ES-I3 (cell line): ENCODE results near the gene CCDC116.

Experiments
- H3K36me3 ChIP-seq: 2 replicates; pipeline ENCODE4 v1.6.1; 2013; ENCODE audit warnings: mild to moderate bottlenecking, low read length, control low read depth, moderate library complexity; ENCODE audit not compliant: insufficient read depth
- H3K4me1 ChIP-seq: 2 replicates; pipeline ENCODE4 v1.6.1; 2013; ENCODE audit warnings: mild to moderate bottlenecking, control low read depth, low read length; ENCODE audit not compliant: insufficient read depth
- H3K9ac ChIP-seq: 2 replicates; pipeline ENCODE4 v1.6.1; 2013; ENCODE audit warnings: low read depth, mild to moderate bottlenecking, low read length, moderate library complexity
- H3K9me3 ChIP-seq: 2 replicates; pipeline ENCODE4 v1.6.1; 2013; ENCODE audit warnings: mild to moderate bottlenecking, low read length, moderate library complexity; ENCODE audit not compliant: control insufficient read depth, insufficient read depth

The CCDC116 gene

DNA sequence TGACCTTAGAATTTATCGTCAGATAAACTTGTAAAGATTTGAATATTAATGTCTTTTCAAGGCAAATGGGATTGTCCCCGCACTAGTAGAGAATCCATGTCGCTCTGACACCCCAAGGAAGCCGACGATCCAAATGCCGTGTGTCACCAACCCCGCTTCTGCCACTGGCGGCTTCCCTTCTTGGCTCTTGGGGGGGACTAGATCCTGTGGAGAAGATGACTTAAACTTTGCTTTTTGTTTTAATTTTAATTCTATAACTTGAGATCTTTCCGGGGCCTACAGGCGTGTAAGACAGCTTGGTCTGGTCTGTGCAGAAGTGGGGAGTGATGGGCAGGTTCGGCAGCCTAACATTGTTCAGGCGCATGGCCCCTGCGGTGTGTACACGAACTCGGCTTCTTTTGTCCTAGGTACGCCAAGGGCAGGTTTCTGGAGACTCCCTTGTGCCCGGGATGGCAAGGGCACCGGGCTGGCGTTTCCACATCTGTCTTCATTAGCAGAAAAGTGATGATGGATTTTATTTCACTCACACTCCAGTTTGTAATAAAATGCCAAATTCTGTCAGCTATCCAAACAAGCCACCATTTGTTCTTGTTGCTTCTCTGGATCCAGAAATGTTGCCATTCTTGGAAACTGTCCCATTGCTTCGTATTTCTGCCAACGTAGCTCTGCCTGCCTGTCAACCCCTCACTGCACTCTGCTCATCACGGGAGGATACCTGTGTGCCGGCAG, 9.5 kb upstream of the CCDC116 start:
- Histone ChIP-seq H3K4me1 (no peaks in the 10 kb centered on the region), H3K36me3 (peaks cover 4% of the 10 kb centered on the region), H3K9ac (no peak overlapping the region), H3K9me3 (no peaks in the 10 kb centered on the region)

DNA sequence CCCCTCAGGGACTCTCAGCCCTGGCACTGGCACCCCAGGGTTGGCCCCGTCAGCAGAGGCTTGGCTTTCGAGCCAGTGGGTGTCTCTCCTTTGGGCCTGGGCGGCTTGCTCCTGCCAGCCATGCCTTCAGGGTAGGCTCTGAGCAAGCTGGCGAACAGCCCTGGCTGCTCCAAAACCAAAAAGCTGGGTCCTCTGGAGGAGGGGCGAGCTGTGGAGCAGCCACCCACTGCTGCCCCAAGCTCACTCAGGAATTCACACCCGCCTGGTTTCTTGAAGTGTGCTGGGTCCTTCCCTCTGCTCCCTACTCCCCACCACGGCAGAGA, 9.0 kb upstream of the CCDC116 start:
- Histone ChIP-seq H3K4me1 (no peaks in the 10 kb centered on the region), H3K9ac (no peak overlapping the region), H3K36me3 (peaks cover 8% of the 10 kb centered on the region), H3K9me3 (no peaks in the 10 kb centered on the region)

DNA sequence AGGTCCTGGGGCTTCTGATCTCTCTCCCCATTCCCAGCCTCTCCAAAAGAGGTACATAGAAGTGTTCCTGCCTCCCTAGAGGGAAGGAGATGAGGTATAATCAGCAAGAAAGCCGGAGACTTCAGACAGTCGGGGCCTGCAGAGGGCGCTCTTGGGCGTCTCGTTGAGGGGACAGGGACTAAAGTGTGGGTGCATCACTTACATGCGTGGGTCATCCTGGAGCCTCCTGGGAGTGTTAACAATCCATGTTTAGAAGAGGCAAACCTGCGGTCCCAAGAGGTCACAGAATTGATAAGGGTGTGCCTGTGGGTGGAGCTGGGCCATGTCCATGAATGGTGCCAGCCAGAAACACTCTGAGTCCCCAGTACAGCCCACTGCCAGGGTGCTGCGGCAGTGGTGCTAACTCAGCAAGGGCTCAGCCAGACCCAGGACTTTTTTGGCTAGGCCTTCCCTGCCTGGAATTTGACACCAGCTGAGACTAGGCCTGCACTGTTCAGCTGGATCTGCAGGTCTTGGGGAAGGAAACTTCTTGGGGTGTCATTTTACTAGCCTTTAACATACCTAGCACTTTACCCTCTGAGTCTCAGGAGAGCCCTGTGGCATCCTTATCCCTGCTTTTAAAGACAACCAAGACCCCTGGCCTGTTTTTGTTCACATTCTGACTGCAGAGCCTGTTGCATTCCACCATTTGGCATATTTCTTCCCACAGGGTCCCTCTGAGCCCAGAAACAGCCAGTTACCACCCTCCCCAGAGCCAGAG, 8.3 kb upstream of the CCDC116 start:
- H3K9ac ChIP-seq = no peak overlapping the region
- no peaks in the 10 kb centered on the region for H3K4me1 ChIP-seq
- H3K36me3 ChIP-seq = peaks cover 8% of the 10 kb centered on the region
- H3K9me3 ChIP-seq = no peaks in the 10 kb centered on the region

DNA sequence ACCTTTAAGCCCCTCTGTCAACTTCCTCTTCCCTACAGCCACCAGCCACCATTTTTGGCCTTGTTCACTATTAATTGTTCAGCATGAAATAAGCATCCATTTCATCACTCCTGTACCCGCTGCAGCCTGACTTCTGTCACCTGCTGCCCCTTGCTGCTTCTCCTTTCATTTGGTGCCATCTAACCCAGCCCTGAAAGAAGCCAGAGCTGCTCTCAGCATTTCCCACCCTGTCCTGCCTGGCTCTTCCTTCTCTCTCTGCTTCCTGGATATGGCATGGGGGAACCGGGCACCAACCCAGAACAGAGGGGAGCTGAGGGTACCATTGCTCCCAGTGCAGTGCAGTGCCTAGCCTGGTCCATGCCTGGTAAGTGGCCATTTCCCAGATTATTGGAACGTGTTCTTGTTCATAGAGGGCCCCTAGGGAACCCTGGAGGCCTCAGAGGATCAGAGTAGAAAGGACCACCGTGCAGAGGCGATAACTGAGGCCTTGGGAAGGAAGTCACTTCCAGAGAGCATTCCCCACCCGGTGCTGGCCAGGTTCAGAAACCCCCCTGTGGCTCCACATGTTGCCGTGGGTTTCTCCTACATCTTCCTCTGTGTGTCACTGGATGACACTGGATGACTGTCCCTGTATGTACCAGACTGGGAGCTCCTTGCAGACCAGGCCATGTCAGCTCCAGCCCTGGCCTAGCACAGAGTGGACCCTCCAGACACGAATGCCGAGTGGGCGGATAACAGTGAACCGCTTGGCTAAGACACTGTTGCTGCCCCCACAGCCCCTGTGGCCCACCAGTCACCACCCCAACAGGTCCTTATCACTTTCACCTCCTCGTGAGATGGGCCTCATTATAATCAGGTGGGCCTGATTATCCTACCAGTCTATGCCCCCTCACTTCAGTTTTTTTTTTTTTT, 7.4 kb upstream of the CCDC116 start:
- Histone ChIP-seq H3K9me3 (no peaks in the 10 kb centered on the region), H3K4me1 (no peaks in the 10 kb centered on the region), H3K36me3 (peaks cover 7% of the 10 kb centered on the region), H3K9ac (no peak overlapping the region)

DNA sequence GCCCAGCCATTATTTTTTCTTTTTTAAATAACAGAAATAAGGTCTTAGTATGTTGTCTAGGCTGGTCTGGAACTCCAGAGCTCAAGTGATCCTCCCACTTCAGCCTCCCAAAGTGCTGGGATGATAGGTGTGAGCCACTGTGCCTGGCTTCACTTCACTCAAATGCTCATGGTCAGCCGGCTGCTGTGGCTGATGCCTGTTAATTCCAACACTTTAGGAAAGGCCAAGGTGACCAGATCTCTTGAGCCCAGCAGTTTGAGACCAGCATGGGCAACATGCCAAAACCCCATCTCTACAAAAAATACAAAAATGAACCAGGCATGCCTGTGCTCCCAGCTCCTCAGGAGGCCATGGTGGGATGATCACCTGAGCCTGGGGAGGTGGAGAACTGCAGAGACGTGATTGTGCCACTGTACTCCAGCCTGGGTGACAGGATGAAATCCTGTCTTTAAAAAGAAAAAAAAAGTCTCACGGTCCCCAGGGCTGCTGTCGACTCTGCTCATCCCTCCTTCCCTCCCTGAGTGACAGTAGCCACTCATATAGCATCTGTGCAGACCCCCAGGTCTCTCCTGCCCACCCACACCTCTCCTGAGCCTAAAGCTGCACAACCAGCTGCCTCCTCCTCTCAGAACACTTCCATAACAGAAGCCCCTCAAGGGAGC, 6.4 kb upstream of the CCDC116 start:
- Histone ChIP-seq H3K9me3 (no peaks in the 10 kb centered on the region), H3K4me1 (no peaks in the 10 kb centered on the region), H3K9ac (no peak overlapping the region), H3K36me3 (peaks cover 4% of the 10 kb centered on the region; the same call in 1 of the 2 replicates)

DNA sequence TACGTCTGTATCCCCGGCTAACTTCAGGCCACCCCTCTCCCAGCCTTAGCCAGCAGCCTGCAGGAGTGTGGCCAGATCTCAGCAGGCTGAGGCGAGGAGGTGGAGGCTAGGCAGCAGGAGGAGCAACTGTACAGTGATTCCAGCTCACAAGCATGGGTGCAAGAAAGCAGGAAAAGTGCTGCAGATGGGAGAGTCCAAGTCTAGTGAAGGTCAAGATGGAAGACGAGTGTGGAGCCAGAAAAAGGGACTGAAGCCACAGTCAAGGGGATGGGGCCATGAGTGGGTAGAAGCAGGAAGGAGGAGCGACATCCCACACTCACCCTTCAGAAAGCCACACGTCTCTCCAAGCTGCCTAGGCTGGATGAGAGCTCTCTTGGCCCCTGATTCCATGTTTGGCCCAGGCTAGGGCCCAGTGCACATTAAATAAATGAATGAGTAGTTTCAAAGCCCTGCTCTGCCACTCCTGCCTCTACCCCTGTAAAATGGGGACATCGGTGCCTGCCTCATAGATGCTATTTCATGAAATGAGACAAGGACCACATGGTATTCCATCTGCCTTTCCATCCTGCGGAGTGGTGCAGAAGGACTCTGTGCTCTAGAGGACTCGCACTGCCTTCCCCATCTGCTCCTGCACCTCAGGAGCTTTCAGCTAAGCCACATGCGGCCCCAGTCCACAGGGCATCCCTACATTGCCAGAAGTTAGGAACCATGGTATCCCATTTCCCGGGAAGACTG, 5.7 kb upstream of the CCDC116 start:
- H3K4me1 ChIP-seq = no peaks in the 10 kb centered on the region
- H3K36me3 ChIP-seq = peaks cover 4% of the 10 kb centered on the region; the same call in 1 of the 2 replicates
- no peaks in the 10 kb centered on the region for H3K9me3 ChIP-seq
- no peak overlapping the region for H3K9ac ChIP-seq

DNA sequence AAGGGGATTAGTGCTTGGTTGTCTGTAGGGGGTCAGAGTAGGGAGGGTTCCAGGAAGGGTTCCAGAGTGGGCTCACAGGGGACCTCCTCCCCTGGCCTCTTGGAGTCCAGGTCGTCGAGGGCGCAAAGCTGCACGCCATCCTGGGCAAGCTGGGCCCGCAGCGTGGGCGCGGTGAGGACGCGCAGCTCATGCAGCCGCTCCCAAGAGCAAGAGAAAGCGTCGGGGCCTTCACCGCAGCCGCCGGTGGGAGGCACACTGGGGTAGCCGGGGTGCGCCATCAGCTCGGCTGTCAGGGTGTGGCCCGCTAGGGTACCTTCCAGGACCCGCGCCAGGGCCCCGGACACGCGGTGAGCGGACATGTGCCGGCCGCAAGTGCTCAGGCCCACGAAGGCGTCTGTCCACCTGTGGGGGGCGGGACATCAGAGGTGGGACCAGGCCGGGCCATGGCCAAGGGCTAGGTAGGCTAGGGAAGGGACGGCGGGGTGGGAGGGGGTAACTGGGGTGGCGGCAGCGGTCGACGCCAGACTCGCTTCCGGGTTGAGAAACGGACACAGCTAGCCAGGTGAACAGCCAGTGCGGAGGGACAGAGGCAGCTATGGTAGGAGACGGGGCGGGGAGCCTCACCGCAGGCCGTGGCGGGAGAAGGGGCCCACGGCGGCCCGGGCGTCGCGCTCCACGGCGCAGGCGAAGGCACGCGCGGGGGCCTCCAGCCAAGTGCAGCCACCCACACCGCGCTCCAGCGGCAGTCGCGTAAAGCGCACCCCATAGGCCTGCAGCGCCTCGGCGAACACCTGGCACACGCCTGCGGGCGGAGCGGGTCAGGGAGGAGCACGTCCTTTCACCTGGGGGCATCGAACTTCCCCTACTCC, 3.9 kb upstream of the CCDC116 start:
- Histone ChIP-seq H3K4me1 (no peaks in the 10 kb centered on the region), H3K9me3 (no peaks in the 10 kb centered on the region), H3K36me3 (peaks cover 4% of the 10 kb centered on the region; the same call in 1 of the 2 replicates), H3K9ac (peak overlapping the region; percentile 87; the same call in 1 of the 2 replicates)

DNA sequence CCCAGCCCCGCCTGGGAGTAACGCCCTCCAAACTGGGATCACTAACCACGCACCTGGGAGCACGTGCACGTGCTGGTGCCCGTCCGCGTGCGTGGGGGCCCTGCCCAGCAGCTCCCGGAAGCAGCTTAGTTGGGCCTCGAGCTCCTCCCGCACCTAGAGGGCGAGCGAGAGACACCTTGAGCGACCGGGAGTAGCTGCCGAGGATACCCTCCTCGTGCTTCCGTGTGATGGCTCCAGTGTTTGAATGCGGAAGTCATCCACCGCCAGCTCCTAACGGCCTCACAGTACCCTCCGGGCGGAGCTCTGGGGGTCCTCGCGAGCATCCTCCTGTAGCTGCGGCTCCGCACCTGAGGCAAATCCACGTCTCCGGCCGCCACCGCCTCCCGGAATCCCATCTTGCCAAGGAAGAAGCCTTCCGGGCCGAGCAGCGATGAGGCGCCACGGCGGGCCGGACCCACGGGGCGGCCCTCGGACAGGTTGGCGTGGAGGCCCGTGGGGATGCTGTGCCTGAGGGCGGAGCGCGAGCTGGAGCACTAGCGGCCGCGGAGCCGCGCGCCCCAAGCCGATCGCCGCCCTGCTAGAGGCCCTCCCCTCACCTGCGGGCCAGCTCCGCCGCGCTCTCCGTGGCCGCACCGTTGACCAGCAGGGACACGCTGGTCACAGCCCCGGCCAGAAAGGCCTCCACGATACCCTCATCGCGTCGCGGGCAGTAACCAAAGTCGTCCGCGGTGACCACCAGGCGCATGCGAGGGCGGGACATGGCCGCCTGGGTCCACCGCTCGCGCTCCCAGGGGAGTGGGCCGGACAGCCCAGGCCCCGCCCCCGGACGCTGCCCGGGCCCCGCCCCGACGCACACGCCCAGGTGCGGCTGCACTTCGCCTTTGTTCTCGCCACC, 3.1 kb upstream of the CCDC116 start, which contains the start of gene YDJC:
Gene YDJC (minus strand): TSS at position 768 of the 895 bp plus-strand sequence. CDS start 8 bp downstream, at position 760.
- no peaks in the 10 kb centered on the region for H3K9me3 ChIP-seq
- peak within 1 kb of the TSS; percentile 87 for H3K9ac ChIP-seq
- no peaks in the 10 kb centered on the region for H3K4me1 ChIP-seq
- H3K36me3 ChIP-seq = peaks cover 4% of the 10 kb centered on the region; the same call in 1 of the 2 replicates

DNA sequence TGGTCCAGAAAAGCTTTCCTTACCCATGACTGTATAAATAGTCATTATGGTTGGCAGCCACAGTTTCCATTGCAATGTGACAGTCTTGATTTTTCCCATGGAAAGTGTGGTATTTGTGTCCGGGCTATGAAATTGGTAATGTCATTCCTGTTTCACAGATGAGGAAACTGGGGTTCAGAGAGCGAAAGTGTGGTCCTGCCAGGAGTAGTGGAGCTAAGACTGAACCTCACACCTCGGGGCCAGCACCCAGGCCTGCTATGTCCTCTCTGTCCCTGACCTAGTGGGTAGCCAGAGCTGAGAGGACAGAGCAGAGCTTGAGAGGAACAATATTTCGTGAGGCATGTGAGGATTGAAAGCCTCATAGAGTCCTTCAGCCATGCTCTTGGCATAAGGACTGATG, 1.5 kb upstream of the CCDC116 start:
- Histone ChIP-seq H3K36me3 (peaks cover 4% of the 10 kb centered on the region; the same call in 1 of the 2 replicates), H3K4me1 (no peaks in the 10 kb centered on the region), H3K9ac (no peak overlapping the region), H3K9me3 (no peaks in the 10 kb centered on the region)

DNA sequence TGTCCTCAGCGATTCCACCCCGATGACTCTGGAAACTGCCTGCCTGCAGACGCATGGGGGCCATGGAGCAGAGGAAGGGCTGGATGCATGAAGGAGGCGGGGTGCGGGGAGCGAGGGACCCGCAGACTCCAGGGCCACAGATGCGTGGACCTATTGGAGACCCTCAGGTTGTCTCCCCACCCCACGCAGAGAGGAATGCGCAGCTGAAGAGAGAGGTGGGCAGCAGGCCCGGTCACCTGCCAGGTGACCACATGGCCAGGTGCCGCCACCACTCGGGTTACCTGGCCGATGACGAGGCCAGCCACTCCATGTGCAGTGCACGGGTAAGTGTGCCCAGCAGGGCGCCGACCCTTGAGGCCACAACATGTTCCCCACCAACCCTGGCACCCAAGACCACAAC, 371 bp downstream of the CCDC116 start:
- Histone ChIP-seq H3K9ac (no peak overlapping the region), H3K9me3 (no peaks in the 10 kb centered on the region), H3K4me1 (no peaks in the 10 kb centered on the region), H3K36me3 (peaks cover 4% of the 10 kb centered on the region; the same call in 1 of the 2 replicates)

DNA sequence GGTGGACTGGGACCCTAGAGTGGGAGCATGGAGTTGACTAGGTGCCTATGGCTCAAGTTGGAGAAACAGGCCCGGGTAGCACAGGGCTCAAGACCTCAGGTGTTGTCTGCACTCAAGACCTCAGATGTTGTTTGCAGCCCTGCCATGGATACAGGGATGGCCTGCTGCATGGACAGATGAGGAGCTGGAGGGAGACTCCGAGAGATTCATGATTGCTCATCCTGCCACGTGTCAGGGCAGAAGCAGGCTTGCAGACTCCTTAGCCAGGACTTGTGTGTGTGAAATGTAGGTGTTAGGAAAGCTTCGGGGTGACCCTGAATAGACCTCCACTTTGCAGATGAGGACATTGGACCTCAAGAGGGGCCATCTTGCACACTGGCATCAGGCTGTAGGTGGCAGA, 921 bp downstream of the CCDC116 start:
- Histone ChIP-seq H3K9ac (no peak overlapping the region), H3K36me3 (no peaks in the 10 kb centered on the region), H3K9me3 (no peaks in the 10 kb centered on the region), H3K4me1 (no peaks in the 10 kb centered on the region)

DNA sequence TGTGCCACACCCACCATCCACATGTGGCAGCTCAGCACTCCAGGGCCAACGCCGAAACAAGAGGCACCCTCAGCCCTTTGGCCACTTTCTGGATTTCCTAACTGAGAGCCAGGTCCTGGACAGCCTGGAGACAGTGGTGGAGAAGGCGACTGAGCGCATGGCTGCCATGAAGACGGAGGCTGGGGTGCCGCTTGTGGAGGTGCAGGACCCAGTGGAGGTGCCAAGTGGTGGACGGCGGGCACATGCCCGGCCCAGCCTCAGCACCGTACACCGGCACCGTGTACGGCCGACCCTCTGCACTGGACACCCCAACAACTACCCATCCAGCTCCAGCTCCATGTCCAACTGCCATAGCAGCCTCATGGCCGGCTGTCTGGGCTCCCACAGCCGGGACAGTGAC, 1.5 kb downstream of the CCDC116 start:
- Histone ChIP-seq H3K9me3 (no peaks in the 10 kb centered on the region), H3K36me3 (no peaks in the 10 kb centered on the region), H3K9ac (no peak overlapping the region), H3K4me1 (no peaks in the 10 kb centered on the region)
